Inflammatory macrophage treated with lipopolysaccharide for 4 hours (primary cell): ENCODE measurements around the gene ULK2.
A peak's percentile ranks its signal among the peaks of the same experiment; 100 is the strongest.

ENCODE experiments used
- DNase-seq: peaks from one replicate; pipeline ENCODE4 v3.0.0-alpha.2; 2020

ULK2 gene

GRCh38 chr17:19724501-19725420, 143.0 kb downstream of the ULK2 start:
- DNase-seq = peak; percentile 97

- no peak for DNase-seq
These were observed 143.8 kb downstream of the ULK2 start for GRCh38 chr17:19723964-19724363.
